Natural killer cell (primary cell): ENCODE results near the gene CMIP. TPM values are rescaled to one million over a fixed set of nuclear protein-coding genes. Genes with fewer than 3 reads are reported as not detected.

Experiments
- ATAC-seq, 3 donors: fragments of 150-1000 bp in 2 of 3; fragments of 200-7000 bp in 1 of 3; cut with Tn5 transposase; 1 replicate in 1 of 3; 2 replicates in 2 of 3; pipeline ENCODE4 v1.10.0; 2021; ENCODE audit warnings: mild to moderate bottlenecking in 2 of 3, moderate library complexity in 2 of 3
- DNase-seq, 2 donors: peaks; one replicate each; pipeline versions ENCODE4 v3.0.0 to v3.0.0-alpha.2; 2013 to 2021; ENCODE audit warnings: mixed read lengths in 1 of 2
- H3K27ac ChIP-seq: one replicate; pipeline ENCODE4 v1.5.1; 2013; ENCODE audit warnings: mild to moderate bottlenecking, low read length
- H3K27me3 ChIP-seq: one replicate; pipeline ENCODE4 v1.6.1; 2013; ENCODE audit warnings: low read length; ENCODE audit not compliant: control insufficient read depth, insufficient read depth
- H3K36me3 ChIP-seq: one replicate; pipeline ENCODE4 v1.6.1; 2013; ENCODE audit warnings: low read length; ENCODE audit not compliant: control insufficient read depth, insufficient read depth
- H3K4me1 ChIP-seq: one replicate; pipeline ENCODE4 v1.6.1; 2013; ENCODE audit warnings: low read length; ENCODE audit not compliant: control insufficient read depth, insufficient read depth
- H3K4me3 ChIP-seq: one replicate; pipeline ENCODE4 v1.5.1; 2013; ENCODE audit warnings: low read length
- H3K9me3 ChIP-seq: one replicate; pipeline ENCODE4 v1.6.1; 2013; ENCODE audit warnings: low read length; ENCODE audit not compliant: control insufficient read depth, insufficient read depth
- H3K27ac Mint-ChIP-seq, 2 donors: one replicate each; pipeline ENCODE4 v1.8.0; 2022; ENCODE audit warnings: mild to moderate bottlenecking in 2 of 2, mixed read lengths in 2 of 2, moderate library complexity in 1 of 2
- H3K27me3 Mint-ChIP-seq, 2 donors: one replicate each; pipeline ENCODE4 v1.8.0; 2022; ENCODE audit warnings: low read depth in 2 of 2, mixed read lengths in 2 of 2
- H3K36me3 Mint-ChIP-seq: one replicate; pipeline ENCODE4 v1.8.0; 2022; ENCODE audit warnings: mixed read lengths
- H3K4me1 Mint-ChIP-seq, 2 donors: one replicate each; pipeline ENCODE4 v1.8.0; 2022; ENCODE audit warnings: mixed read lengths in 2 of 2
- H3K4me3 Mint-ChIP-seq: one replicate; pipeline ENCODE4 v1.8.0; 2022; ENCODE audit warnings: mild to moderate bottlenecking, moderate library complexity, mixed read lengths
- H3K9me3 Mint-ChIP-seq, 2 donors: one replicate each; pipeline ENCODE4 v1.8.0; 2022; ENCODE audit warnings: mixed read lengths in 2 of 2
- CTCF ChIP-seq: fragments of 200-600 bp; IDR thresholded peaks from one replicate; pipeline ENCODE4 v1.8.0; 2022; ENCODE audit warnings: antibody characterized with exemption
- WGBS: methylation state at CpG from one replicate; pipeline ENCODE4 v1.1.7; 2013; ENCODE audit warnings: missing lambda C conversion rate; ENCODE audit not compliant: insufficient coverage; 5-methylcytosine and 5-hydroxymethylcytosine counted together
- intact Hi-C: fragments of 100-400 bp; cut with micrococcal nuclease; formaldehyde crosslinking; loops from one replicate; pipeline ENCODE4 v1.14.2; 2022
- total RNA-seq, 4 donors: library from RNA; stranded (reverse); fragments of 120-200 nt in 1 of 4; gene quantifications; one replicate each; pipeline versions ENCODE4 v1.2.3 to v1.2.4, GENCODE V29; 2013 to 2022

Gene CMIP
- total RNA-seq, 3 donors from 2014 or later (not counting 1 experiment from before 2014, with no cell fraction given), result 88.2 to 115 (median 91.5) TPM

- H3K9me3 ChIP-seq, result no peaks in the 10 kb centered on the region
- Mint-ChIP-seq H3K27me3 (no peaks in the 10 kb centered on the region), H3K9me3 (no peaks in the 10 kb centered on the region), H3K27ac (peak overlapping the region in 1 of 2 donors; percentile 59), H3K4me3 (no peak overlapping the region), H3K36me3 (no peaks in the 10 kb centered on the region), H3K4me1 (peaks cover 67 to 70% of the 10 kb centered on the region in 2 donors)
- no peak for DNase-seq
- ATAC-seq, result no peak
- 95% methylated on average over 14 of the region's 15 CpGs for WGBS
- H3K27me3 ChIP-seq, result no peaks in the 10 kb centered on the region
- intact Hi-C loops, result loop anchor here (10.0 kb wide), 1 partner anchor 237 kb away; no protein-coding TSS in a partner anchor
- peaks cover 2% of the 10 kb centered on the region for H3K36me3 ChIP-seq
- H3K4me1 ChIP-seq, result peaks cover 42% of the 10 kb centered on the region
- no peak overlapping the region for H3K4me3 ChIP-seq
- no peak overlapping the region for H3K27ac ChIP-seq
- TF ChIP-seq CTCF, result no peak
Observed at GRCh38 chr16:81637336-81638235, 193.0 kb downstream of the CMIP start.

GRCh38 chr16:81638286-81638945 is 193.8 kb downstream of the CMIP start:
- H3K4me3 ChIP-seq, result no peak overlapping the region
- Mint-ChIP-seq H3K27ac (peak overlapping the region in 1 of 2 donors; percentile 59), H3K4me1 (peaks cover 66 to 70% of the 10 kb centered on the region in 2 donors), H3K27me3 (no peaks in the 10 kb centered on the region), H3K36me3 (no peaks in the 10 kb centered on the region), H3K4me3 (no peak overlapping the region), H3K9me3 (no peaks in the 10 kb centered on the region)
- peaks cover 2% of the 10 kb centered on the region for H3K36me3 ChIP-seq
- peaks cover 40% of the 10 kb centered on the region for H3K4me1 ChIP-seq
- no peak for TF ChIP-seq CTCF
- no peak for DNase-seq
- 94% methylated on average over 13 of the region's 13 CpGs for WGBS
- intact Hi-C loops, result loop anchor here (10.0 kb wide), 1 partner anchor 236 kb away; no protein-coding TSS in a partner anchor
- no peak overlapping the region for H3K27ac ChIP-seq
- no peaks in the 10 kb centered on the region for H3K9me3 ChIP-seq
- H3K27me3 ChIP-seq, result no peaks in the 10 kb centered on the region
- ATAC-seq, result no peak

GRCh38 chr16:81639348-81639747 is 194.7 kb downstream of the CMIP start:
- no peak overlapping the region for H3K4me3 Mint-ChIP-seq
- no peak overlapping the region for H3K4me3 ChIP-seq
- H3K4me1 Mint-ChIP-seq, result peaks cover 57 to 68% of the 10 kb centered on the region in 2 donors
- TF ChIP-seq CTCF, result no peak
- no peaks in the 10 kb centered on the region for H3K27me3 ChIP-seq
- H3K36me3 ChIP-seq, result peaks cover 2% of the 10 kb centered on the region
- peaks cover 32% of the 10 kb centered on the region for H3K4me1 ChIP-seq
- H3K27ac Mint-ChIP-seq, result peak overlapping the region; percentile 14 to 62
- H3K27ac ChIP-seq, result no peak overlapping the region
- H3K36me3 Mint-ChIP-seq, result no peaks in the 10 kb centered on the region
- 90% methylated on average over 8 of the region's 8 CpGs for WGBS
- intact Hi-C loops, result loop anchor here (10.0 kb wide), 1 partner anchor 235 kb away; no protein-coding TSS in a partner anchor
- no peaks in the 10 kb centered on the region for H3K9me3 Mint-ChIP-seq
- no peaks in the 10 kb centered on the region for H3K27me3 Mint-ChIP-seq
- no peak for ATAC-seq
- DNase-seq, result no peak
- H3K9me3 ChIP-seq, result no peaks in the 10 kb centered on the region
